ENCODE results near the gene ARFGAP1. TPM values are rescaled to one million over a fixed set of nuclear protein-coding genes. Genes with fewer than 3 reads are reported as not detected.

ARFGAP1 gene
- total and polyA plus RNA-seq, 2 of the 4 experiments (the other 2 are of a cell fraction): 59.1 to 194 TPM

DNA sequence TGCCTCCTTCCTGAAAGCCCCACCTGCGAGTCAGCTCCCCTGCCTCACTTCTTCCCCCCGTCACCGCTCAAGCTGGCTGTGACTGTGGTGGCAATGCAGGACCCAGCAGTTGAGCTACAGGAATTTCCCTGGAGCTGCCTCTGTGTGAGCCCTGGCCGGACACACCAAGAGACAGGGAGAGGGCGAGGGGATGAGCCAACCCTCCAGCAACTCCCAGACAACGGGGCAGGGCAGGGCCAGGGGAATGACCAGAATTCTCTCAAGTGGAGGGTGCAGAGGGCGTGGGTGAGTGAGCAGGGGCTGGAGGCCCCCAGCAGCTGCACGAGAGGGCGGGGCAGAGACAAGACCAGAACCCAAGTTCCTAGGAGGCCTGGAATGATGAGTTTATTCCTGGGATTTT lies 4.9 kb upstream of the ARFGAP1 start:
- Histone ChIP-seq H2BK20ac (ENCODE audit: low read depth, low read length) (no peak overlapping the region), H2AK5ac (ENCODE audit: low read depth, low read length) (no peak overlapping the region), H3K14ac (replicated peaks; ENCODE audit: low read depth, low read length) (no peak overlapping the region), H3K23ac (ENCODE audit: low read depth, low read length) (no peak overlapping the region), H3K4ac (ENCODE audit: low read depth, low read length) (no peak overlapping the region), H4K5ac (ENCODE audit: low read depth, low read length) (no peak overlapping the region), H2BK5ac (ENCODE audit: low read depth, low read length, poor library complexity, severe bottlenecking) (no peak overlapping the region), H3K9me3 (ENCODE audit: control insufficient read depth, insufficient read depth, low read length) (no peaks in the 10 kb centered on the region), H3K27me3 (ENCODE audit: control insufficient read depth, insufficient read depth, low read length) (peaks cover 32% of the 10 kb centered on the region), H4K91ac (ENCODE audit: insufficient read depth, low read depth, low read length) (no peak overlapping the region), H4K20me1 (ENCODE audit: insufficient read depth, low read length) (no peaks in the 10 kb centered on the region), H2AK9ac (replicated peaks; ENCODE audit: low read depth, low read length, poor library complexity) (no peak overlapping the region), H3K9me1 (ENCODE audit: insufficient read depth, low read length) (0 out of 2 replicates have a peak, but pooled peaks cover 2% of the 10 kb centered on the region), H3K79me1 (ENCODE audit: low read depth in 1 of 2, low read length in 2 of 2) (peaks cover 0 to 7% of the 10 kb centered on the region in 2 experiments; a peak in 3 of 4 replicates), H3K27ac (ENCODE audit: insufficient read depth, low read length) (no peak overlapping the region), H2BK120ac (ENCODE audit: low read depth, low read length) (no peak overlapping the region), H3K4me1 (ENCODE audit: control insufficient read depth, insufficient read depth, low read length) (no peaks in the 10 kb centered on the region; the same call in none of the 2 replicates), H3K4me3 (ENCODE audit: insufficient read depth, low read depth, low read length) (no peak overlapping the region), H3K9ac (ENCODE audit: low read depth, low read length) (no peak overlapping the region), H2BK15ac (ENCODE audit: low read depth, low read length) (no peak overlapping the region), H3K4me2 (ENCODE audit: low read depth, low read length) (no peak overlapping the region), H3K18ac (ENCODE audit: low read depth, low read length) (no peak overlapping the region), H2AFZ (replicated peaks; ENCODE audit: low read length, poor library complexity) (no peak overlapping the region), H4K8ac (ENCODE audit: low read depth in 2 of 2, low read length in 2 of 2) (no peak overlapping the region), H3K56ac (ENCODE audit: extremely low read depth, insufficient read depth, low read length) (no peak overlapping the region), H3K36me3 (ENCODE audit: control insufficient read depth, insufficient read depth, low read length) (no peaks in the 10 kb centered on the region)
- no peak for TF ChIP-seq RAD21 (IDR thresholded peaks at IDR 0.05; ENCODE audit: low read length)
- no peak for TF ChIP-seq RFX5 (IDR thresholded peaks at IDR 0.05; ENCODE audit: low read depth, low read length)
- no peak for TF ChIP-seq MXI1 (IDR thresholded peaks at IDR 0.05; ENCODE audit: borderline replicate concordance, low read depth, low read length)
- no peak for TF ChIP-seq BHLHE40 (IDR thresholded peaks at IDR 0.05; ENCODE audit: low read depth, low read length)
- no peak for TF ChIP-seq USF2 (IDR thresholded peaks at IDR 0.05; ENCODE audit: low read depth, low read length)
- no peak for TF ChIP-seq CTCF (conservative IDR thresholded peaks at IDR 0.05; ENCODE audit: low read depth, low read length)
- TF ChIP-seq ELK1 (IDR thresholded peaks at IDR 0.05; ENCODE audit: borderline replicate concordance, low read depth, low read length): no peak
- TF ChIP-seq POLR2A (IDR thresholded peaks at IDR 0.05; ENCODE audit: low read depth, low read length): no peak
- TF ChIP-seq CHD1 (IDR thresholded peaks at IDR 0.05; ENCODE audit: low read depth, low read length): no peak
- TF ChIP-seq MAFK (IDR thresholded peaks at IDR 0.05; ENCODE audit: low read depth, low read length): no peak
- no peak for TF ChIP-seq MAZ (IDR thresholded peaks at IDR 0.05; ENCODE audit: borderline replicate concordance, low read depth, low read length)
- intact Hi-C loops (cut with micrococcal nuclease): no loop called here
- ChIA-PET CTCF (no interaction called here), POLR2A (ENCODE audit: unreplicated experiment) (no interaction called here)
- WGBS, 2 experiments (ENCODE audit: extremely low coverage in 2 of 2, insufficient read length in 1 of 2): 60% methylated on average over 1 of the region's 9 CpGs; no CpG with 5 or more reads in 1 of the 2 experiments
- dilution Hi-C loops (cut with HindIII; ENCODE audit: low sequenced_read_pairs, unreplicated experiment): no loop called here
- in situ Hi-C loops (cut with MboI; ENCODE audit: low sequenced_read_pairs): no loop called here
- ATAC-seq (ENCODE audit: low read depth) (no peak), DNase-seq (no peak)
- BruUV-seq (replicated peaks): no TSS peak
